HepG2 (cell line): ENCODE results near the gene DEPDC1B. TPM values are rescaled to one million over a fixed set of nuclear protein-coding genes. Genes with fewer than 3 reads are reported as not detected.
A peak's percentile ranks its signal among the peaks of the same experiment; 100 is the strongest.

ENCODE experiments used
- DMAP1 ChIP-seq: IDR thresholded peaks from 2 replicates; pipeline ENCODE4 v1.6.1; 2016
- ELF3 ChIP-seq: IDR thresholded peaks from 2 replicates; pipeline ENCODE4 v1.6.1; 2016; ENCODE audit warnings: missing genetic modification reagents, missing compliant biosample characterization
- FOSL2 ChIP-seq: sonication (generic); formaldehyde crosslinking; IDR thresholded peaks from 2 replicates; pipeline ENCODE4 v1.4.0; 2020; ENCODE audit warnings: missing genetic modification reagents
- GATAD1 ChIP-seq: IDR thresholded peaks from 2 replicates; pipeline ENCODE4 v1.6.1; 2016; ENCODE audit warnings: missing genetic modification reagents, missing compliant biosample characterization
- MXD4 ChIP-seq: IDR thresholded peaks from 2 replicates; pipeline ENCODE4 v1.6.1; 2016; ENCODE audit warnings: mild to moderate bottlenecking, missing biosample characterization, missing genetic modification reagents
- NBN ChIP-seq: fragments of 450-650 bp; conservative IDR thresholded peaks from 2 replicates; pipeline ENCODE4 v1.6.1; 2017
- ONECUT2 ChIP-seq: sonication (generic); formaldehyde crosslinking; IDR thresholded peaks from 2 replicates; pipeline ENCODE4 v1.4.0; 2020; ENCODE audit warnings: missing genetic modification reagents
- RARG ChIP-seq: sonication (generic); formaldehyde crosslinking; IDR thresholded peaks from 2 replicates; pipeline ENCODE4 v1.4.0; 2020; ENCODE audit warnings: low read depth, mild to moderate bottlenecking, missing genetic modification reagents
- RCOR2 ChIP-seq: IDR thresholded peaks from 2 replicates; pipeline ENCODE4 v1.6.1; 2016; ENCODE audit warnings: missing biosample characterization, missing genetic modification reagents
- SALL1 ChIP-seq: sonication (generic); formaldehyde crosslinking; IDR thresholded peaks from 2 replicates; pipeline ENCODE4 v1.8.0; 2022; ENCODE audit warnings: mild to moderate bottlenecking, missing genetic modification reagents
- SMARCE1 ChIP-seq: fragments of 450-650 bp; IDR thresholded peaks from 2 replicates; pipeline ENCODE4 v1.6.1; 2017; ENCODE audit warnings: borderline replicate concordance
- TARDBP ChIP-seq: sonication (generic); formaldehyde crosslinking; IDR thresholded peaks from 2 replicates; pipeline ENCODE4 v1.8.0; 2022; ENCODE audit warnings: mild to moderate bottlenecking, missing genetic modification reagents
- TSC22D2 ChIP-seq: sonication (generic); formaldehyde crosslinking; IDR thresholded peaks from 2 replicates; pipeline ENCODE4 v1.5.1; 2020; ENCODE audit warnings: missing genetic modification reagents, mild to moderate bottlenecking, borderline replicate concordance
- ZBTB40 ChIP-seq, 2 experiments: fragments of 450-650 bp in 1 of 2; sonication (generic) in 1 of 2; formaldehyde crosslinking in 1 of 2; IDR thresholded peaks; 2 replicates each; pipeline versions ENCODE4 v1.6.1 to v1.8.0; 2016 to 2022; ENCODE audit warnings: antibody characterized with exemption in 1 of 2, mild to moderate bottlenecking in 1 of 2, missing genetic modification reagents in 1 of 2
- ZNF24 ChIP-seq: fragments of 450-650 bp; IDR thresholded peaks from 2 replicates; pipeline ENCODE4 v1.6.1; 2017; ENCODE audit warnings: antibody characterized with exemption, mild to moderate bottlenecking
- ZNF552 ChIP-seq: sonication (generic); formaldehyde crosslinking; IDR thresholded peaks from 2 replicates; pipeline ENCODE4 v1.9.0; 2022; ENCODE audit warnings: missing genetic modification reagents, mild to moderate bottlenecking, borderline replicate concordance
- ZNF589 ChIP-seq: sonication (generic); formaldehyde crosslinking; conservative IDR thresholded peaks from 2 replicates; pipeline ENCODE4 v1.8.0; 2022; ENCODE audit warnings: mild to moderate bottlenecking, moderate library complexity, missing genetic modification reagents
- ZNF749 ChIP-seq: sonication (generic); formaldehyde crosslinking; IDR thresholded peaks from 2 replicates; pipeline ENCODE4 v1.8.0; 2022; ENCODE audit warnings: mild to moderate bottlenecking, missing genetic modification reagents, moderate library complexity, borderline replicate concordance
- polyA plus RNA-seq, 8 experiments: library from polyadenylated mRNA; depleted of rRNA in 3 of 8; stranded (reverse) in 7 of 8; unstranded in 1 of 8; fragments of >200 nt; fragmentation: Illumina TruSeq in 4 of 8; extraction: Trizol in 4 of 8; gene quantifications; 2 replicates each; pipeline versions ENCODE4 v1.2.1 to v1.2.3, GENCODE V29; 2011 to 2016; ENCODE audit warnings: low read depth in 4 of 8, missing spikeins in 1 of 8, mixed read lengths in 1 of 8; ENCODE audit not compliant: insufficient read depth in 1 of 8
- total RNA-seq, 5 experiments: library from RNA; depleted of rRNA; stranded (reverse); fragments of >200 nt; fragmentation: Illumina TruSeq; extraction: Trizol; gene quantifications; 2 replicates each; pipeline ENCODE4 v1.2.3, GENCODE V29; 2016; ENCODE audit warnings: low read depth in 1 of 5
- TF ChIP-seq, protein P1 (sequence below): sonication (generic); formaldehyde crosslinking; IDR thresholded peaks from 2 replicates; pipeline ENCODE4 v1.5.0; 2020; ENCODE audit warnings: missing genetic modification reagents, mild to moderate bottlenecking, borderline replicate concordance
- TF ChIP-seq, protein P2 (sequence below): sonication (generic); formaldehyde crosslinking; IDR thresholded peaks from 2 replicates; pipeline ENCODE4 v1.8.0; 2022; ENCODE audit warnings: low read depth, missing genetic modification reagents

Gene DEPDC1B
- total and polyA plus RNA-seq, 2 of the 13 experiments (the other 11 are each of a cell fraction or from before 2014, with no cell fraction given): 29.5 to 51.3 TPM

DNA sequence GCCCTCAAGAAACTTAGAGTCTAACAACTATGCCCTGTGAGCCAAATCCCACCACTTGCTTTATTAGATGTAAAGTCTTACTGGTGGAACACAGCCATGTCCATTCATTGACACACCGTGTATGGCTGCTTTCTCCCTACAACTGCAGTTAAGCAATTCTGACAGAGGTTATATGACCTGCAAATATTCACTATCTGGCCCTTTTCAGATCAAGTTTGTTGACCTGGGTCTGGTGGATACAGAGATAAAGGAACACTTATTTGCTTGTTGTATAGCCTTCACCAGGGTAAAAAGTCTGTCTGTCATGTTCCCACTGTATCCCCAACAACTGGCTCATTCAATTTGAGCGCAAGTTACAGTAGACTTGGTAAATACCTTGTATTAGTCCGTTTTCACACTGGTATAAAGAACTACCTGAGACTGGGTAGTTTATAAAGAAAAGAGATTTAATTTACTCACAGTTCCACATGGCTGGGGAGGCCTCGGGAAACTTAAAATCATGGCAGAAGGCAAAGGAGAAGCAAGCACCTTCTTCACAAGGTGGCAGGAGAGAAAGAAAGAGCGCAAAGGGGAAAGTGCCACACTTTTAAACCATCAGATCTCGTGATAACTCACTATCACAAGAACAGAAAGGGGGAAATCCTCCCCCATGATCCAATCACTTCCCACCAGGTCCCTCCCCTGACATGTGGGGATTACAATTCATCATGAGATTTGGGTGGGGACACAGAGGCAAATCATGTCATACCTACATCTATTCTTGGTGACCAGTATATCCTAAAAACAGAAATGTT is 27.9 kb downstream of the DEPDC1B start (continued):
- TF ChIP-seq ZNF749 (CRISPR knock-in tag) (no peak), SALL1 (CRISPR knock-in tag) (peak; percentile 53; the same call in 1 of the 2 replicates), TARDBP (peak; percentile 83), RARG (CRISPR knock-in tag) (no peak), DMAP1 (CRISPR knock-in tag) (peak; percentile 23; the same call in 1 of the 2 replicates), ZNF589 (CRISPR knock-in tag) (no peak), NBN (no peak), TSC22D2 (no peak), SMARCE1 (no peak), ZNF552 (no peak), GATAD1 (CRISPR knock-in tag) (no peak), ONECUT2 (CRISPR knock-in tag) (peak; percentile 42; the same call in 1 of the 2 replicates), ZBTB40 (IDR thresholded peaks at IDR 0.05) (no peak), ZBTB40 (CRISPR knock-in tag; IDR thresholded peaks at IDR 0.05) (no peak), FOSL2 (CRISPR knock-in tag) (peak; percentile 66), MXD4 (CRISPR knock-in tag) (peak; percentile 29; the same call in 1 of the 2 replicates), ELF3 (CRISPR knock-in tag) (peak; percentile 52; the same call in 1 of the 2 replicates), ZNF24 (no peak), RCOR2 (CRISPR knock-in tag) (peak; percentile 87)
- TF ChIP-seq, protein P1, sequence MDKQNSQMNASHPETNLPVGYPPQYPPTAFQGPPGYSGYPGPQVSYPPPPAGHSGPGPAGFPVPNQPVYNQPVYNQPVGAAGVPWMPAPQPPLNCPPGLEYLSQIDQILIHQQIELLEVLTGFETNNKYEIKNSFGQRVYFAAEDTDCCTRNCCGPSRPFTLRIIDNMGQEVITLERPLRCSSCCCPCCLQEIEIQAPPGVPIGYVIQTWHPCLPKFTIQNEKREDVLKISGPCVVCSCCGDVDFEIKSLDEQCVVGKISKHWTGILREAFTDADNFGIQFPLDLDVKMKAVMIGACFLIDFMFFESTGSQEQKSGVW (CRISPR knock-in tag): no peak
- TF ChIP-seq, protein P2, sequence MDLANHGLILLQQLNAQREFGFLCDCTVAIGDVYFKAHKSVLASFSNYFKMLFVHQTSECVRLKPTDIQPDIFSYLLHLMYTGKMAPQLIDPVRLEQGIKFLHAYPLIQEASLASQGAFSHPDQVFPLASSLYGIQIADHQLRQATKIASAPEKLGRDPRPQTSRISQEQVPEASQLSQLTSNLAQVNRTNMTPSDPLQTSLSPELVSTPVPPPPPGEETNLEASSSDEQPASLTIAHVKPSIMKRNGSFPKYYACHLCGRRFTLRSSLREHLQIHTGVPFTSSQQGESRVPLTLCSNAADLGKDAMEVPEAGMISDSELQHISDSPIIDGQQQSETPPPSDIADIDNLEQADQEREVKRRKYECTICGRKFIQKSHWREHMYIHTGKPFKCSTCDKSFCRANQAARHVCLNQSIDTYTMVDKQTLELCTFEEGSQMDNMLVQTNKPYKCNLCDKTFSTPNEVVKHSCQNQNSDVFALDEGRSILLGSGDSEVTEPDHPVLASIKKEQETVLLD: no peak
